GM19455 (cell line): ENCODE measurements around the gene BECN2.

Source experiments
- ATAC-seq: cut with Tn5 transposase; IDR thresholded peaks from one replicate; pipeline ENCODE4 v1.9.1; 2021; ENCODE audit not compliant: unreplicated experiment

The BECN2 gene, protein sequence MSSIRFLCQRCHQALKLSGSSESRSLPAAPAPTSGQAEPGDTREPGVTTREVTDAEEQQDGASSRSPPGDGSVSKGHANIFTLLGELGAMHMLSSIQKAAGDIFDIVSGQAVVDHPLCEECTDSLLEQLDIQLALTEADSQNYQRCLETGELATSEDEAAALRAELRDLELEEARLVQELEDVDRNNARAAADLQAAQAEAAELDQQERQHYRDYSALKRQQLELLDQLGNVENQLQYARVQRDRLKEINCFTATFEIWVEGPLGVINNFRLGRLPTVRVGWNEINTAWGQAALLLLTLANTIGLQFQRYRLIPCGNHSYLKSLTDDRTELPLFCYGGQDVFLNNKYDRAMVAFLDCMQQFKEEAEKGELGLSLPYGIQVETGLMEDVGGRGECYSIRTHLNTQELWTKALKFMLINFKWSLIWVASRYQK

GRCh38 chr1:241957692-241958494, at the start of gene BECN2:
BECN2 (plus strand) TSS chr1:241957767; CDS start chr1:241957767, 0 bp downstream.
- ATAC-seq: no peak

- no peak for ATAC-seq
Observed at GRCh38 chr1:241916196-241916595, 41.4 kb upstream of the BECN2 start.

- no peak for ATAC-seq
Observed at GRCh38 chr1:241917487-241917886, 40.1 kb upstream of the BECN2 start.

DNA sequence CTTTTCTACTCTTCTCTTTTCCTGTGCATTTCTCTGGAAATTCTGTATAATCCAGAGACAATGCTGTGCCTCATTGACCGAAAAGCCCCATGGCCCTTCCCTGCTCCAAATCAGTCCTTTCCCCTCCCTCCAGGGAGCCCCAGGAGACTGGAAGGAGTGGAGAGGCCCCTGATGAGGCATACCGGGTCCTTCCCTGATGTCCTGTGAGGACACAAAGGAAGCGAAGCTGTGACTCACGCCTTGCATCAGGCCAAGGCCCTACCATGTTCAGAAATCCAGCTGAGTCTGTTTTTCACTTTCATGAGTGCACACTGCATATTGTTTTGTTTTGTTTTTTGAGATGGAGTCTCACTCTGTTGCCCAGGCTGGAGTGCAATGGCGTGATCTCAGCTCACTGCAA, 38.7 kb upstream of the BECN2 start:
- ATAC-seq: no peak

GRCh38 chr1:241924080-241924808, 33.3 kb upstream of the BECN2 start:
- ATAC-seq: no peak

GRCh38 chr1:241926141-241926540, 31.4 kb upstream of the BECN2 start:
- ATAC-seq: no peak

DNA sequence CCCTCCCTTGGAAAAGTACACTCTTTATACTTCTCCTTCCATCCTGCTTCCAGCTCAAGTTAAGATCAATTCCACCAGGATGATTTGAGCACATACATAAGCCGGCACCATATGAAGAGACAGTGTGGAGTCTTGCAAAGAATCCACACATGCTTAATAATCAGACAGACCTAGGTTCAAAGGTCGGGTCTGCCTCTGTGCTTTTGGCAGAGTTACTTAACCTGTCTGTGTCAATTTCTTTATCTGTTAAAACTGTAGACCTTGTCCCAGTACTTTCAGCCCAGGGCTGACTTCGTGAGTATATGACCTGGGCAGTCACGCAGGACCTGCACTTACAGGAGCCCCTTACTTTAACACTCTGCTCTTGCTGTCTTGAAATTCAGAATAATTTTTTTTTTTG, 30.2 kb upstream of the BECN2 start:
- no peak for ATAC-seq

DNA sequence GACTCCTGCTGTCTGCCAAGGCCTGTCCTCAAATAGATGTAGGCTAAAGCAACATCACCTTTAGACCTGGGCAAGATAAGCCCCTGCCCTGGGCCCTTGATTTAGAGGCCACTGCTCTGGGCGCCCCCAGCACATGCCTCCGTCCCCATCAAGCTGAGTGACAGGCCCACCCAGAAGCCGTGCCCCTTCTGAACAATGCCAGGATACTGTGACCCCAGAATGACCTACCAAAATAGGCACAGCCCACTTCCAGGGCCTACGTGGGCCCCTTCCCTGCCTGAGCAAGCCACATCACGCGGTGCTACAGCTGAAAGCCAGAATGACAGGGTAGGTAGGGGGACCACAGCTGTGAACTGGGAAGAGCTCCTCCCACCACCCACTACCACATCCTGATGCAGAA, 24.7 kb upstream of the BECN2 start:
- ATAC-seq: no peak

DNA sequence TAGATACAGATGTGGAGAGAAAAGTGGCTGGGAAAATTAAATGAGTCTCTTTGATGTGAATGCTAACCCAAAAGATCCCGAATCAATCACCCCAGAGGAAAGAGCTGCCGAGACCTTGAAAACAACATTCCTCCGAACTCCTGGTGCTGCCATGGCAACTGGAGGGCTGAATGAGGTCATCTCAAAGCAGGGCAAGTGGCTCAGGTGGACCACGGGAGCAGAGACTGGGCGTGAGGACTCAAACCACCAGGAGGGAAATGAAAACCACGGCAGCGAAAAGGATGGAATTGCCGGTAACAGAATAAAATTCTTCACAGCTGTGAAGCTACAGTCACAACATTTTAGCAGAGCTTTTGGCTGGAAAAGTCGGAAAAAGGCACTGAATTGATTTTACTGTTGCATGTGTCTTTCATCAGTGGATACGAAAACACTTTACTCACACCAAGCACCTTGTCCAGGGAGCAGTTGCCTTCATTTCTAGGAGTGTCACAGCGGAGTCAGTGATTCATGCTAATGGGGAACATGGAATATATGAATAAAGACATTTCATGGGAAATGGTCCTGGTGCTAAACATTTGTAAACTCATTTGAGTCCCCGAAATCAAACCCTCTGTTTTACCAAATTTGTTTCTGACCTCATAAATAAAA, 23.2 kb upstream of the BECN2 start:
- ATAC-seq: no peak

GRCh38 chr1:241934866-241935265, 22.7 kb upstream of the BECN2 start:
- no peak for ATAC-seq

DNA sequence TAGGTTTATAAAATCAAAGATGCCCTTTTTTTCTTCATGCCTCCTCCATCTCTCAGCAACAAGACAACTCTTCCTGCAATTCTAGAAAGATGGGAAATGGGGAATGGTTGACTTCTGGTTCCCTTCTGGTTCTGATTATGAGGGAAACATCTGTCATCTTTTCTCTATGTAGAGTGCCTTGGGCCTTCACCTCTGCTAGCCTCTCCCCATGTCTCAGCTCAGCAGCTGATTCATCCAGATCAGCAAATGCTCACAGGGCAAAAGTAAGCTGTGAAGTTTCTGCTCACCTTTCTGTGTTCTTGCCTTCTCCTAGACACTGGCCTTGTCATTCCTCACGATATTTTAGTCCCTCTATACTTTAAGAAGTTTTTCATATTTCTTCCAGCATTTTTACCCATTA, 17.8 kb upstream of the BECN2 start:
- no peak for ATAC-seq

DNA sequence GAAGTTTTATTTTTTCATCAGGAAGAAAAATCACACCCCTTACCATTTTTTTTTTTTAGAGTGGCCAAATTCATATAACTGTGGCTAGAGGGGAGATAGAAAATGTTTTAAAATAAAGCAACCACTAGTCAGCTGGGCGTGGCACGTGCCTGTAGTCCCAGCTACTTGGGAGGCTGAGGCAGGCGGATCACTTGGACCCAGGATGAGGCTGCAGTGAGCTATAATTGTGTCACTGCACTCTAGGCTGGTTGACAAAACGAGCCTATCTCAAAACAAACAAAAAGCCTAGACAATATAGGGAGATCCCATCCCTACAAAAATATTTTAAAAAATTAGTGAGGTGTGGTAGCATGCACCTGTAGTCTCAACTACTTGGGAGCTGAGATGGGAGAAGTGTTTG, 14.8 kb upstream of the BECN2 start:
- ATAC-seq: no peak

DNA sequence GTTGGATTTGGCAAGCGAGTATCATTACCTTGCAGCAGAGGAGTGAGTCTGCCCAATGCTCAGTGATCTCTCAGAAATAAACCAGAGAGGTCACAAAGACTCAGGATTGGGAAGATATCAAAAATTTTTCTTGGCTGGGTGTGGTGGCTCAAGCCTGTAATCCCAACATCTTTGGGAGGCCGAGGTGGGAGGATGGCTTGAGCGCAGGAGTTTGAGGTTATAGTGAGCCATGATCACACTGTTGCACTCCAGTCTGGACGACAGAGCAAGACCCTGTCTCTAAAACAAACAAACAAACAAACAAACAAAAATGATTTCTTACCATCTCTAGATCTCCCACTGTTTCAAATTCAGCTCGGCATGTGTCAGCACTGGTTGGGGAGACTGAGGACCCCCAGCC, 13.3 kb upstream of the BECN2 start:
- ATAC-seq: no peak

GRCh38 chr1:241947354-241947753, 10.2 kb upstream of the BECN2 start:
- no peak for ATAC-seq

DNA sequence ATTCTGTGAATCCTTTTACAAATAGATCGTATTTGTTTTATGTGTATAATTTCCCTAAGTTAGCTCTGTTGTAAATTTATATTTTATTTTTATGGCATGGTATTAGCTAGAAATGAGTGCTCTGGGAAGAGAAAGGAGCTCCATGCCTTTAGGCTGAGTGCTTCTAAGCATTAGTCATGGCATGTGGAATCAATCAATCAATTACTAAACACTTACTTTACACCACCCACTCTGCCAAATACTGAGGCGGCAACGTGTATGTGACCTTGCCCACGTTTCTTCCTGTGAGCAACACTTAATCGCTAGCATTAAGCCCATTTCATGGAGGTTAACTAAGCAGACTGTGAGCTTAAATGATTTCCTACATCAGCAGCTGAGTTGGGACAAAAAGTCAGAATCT, 7.2 kb upstream of the BECN2 start:
- no peak for ATAC-seq

DNA sequence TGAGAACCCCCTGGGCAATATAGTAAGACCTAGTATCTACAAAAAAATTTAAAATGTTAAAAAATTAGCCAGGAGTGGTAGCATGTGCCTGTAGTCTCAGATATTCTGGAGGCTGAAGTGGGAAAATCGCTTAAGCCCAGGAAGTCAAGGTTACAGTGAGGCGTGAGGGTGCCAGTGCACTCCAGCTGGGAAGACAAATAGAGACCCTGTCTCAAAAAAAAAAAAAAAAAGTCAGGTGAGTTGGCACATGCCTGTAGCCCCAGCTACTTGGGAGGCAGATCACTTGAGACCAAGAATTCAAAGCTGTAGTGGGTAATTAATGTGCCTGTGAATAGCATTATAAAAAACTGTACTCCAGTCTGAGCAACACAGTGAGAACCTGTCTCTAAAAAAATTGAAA, 4.6 kb downstream of the BECN2 start:
- no peak for ATAC-seq

DNA sequence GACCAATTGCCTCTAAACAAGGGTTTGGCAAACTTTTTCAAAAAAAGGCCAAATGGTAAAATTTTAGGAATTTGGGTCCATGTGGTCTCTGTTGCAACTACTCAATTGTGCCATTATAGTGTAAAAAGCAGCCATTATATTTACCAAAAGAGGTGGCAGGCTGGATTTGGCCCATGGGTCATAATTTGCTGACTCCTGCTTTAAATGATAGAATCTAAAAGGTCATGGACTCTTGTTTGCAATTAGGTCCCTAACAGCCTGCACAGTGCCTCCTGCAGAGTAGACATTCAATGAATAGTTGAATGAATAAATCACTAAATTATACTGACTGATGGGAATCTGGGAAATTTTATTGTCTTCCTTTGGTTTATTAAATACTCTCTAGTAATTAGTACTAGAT, 6.2 kb downstream of the BECN2 start:
- ATAC-seq: no peak

DNA sequence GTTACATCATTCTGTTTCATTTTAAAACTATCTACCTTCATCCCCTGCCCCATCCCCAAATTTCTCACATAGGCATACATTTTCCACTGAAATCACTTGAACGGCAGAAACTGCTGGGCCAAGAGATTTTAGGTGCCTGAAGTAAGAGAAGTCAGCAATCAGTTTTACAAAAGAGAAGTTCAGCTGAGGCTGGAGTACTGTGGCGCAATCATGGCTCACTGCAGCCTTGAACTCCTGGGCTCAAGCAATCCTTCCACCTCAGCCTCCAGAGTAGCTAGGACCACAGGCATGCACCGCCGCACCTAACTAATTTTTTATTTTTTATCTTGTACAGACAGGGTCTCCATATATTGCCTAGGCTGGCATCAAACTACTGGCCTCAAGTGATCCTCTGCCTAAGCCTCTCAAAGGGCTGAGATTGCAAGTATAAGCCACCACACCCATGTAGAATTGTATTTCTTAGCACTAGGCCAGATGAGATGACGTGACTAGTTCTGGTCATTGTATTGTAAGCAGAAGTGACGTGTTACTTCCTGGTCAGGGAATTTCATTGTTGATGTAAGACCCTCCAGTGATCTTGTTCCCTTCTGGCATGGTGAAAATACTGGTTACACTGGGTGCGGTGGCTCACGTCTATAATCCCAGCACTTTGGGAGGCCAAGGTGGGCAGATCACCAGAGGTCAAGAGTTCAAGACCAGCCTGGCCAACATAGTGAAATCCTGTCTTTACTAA, 7.1 kb downstream of the BECN2 start:
- no peak for ATAC-seq

DNA sequence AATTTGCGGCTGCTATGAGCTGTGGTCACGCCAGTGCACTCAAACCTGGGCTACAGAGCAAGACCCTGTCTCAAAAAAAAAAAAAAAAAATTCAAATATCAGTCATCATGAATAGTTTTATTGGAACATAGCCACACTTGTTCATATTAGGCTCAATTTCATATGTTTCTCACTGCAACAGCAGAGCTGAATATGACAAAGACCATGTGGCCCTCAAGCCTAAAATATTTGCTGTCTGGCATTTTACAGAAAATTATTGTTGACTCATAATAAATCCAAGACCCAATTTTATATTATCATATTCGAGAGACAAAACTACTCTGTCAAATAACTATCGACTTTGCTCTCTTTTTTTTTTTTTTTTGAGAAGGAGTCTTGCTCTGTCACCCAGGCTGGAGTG, 11.0 kb downstream of the BECN2 start:
- ATAC-seq: no peak

GRCh38 chr1:241972703-241973369, 15.3 kb downstream of the BECN2 start:
- no peak for ATAC-seq
